ENCODE results near the gene CACUL1. TPM values are rescaled to one million over a fixed set of nuclear protein-coding genes. Genes with fewer than 3 reads are reported as not detected.

The CACUL1 gene
- total and polyA plus RNA-seq, 7 donors, result 4.2 to 51.7 (median 41.0) TPM

DNA sequence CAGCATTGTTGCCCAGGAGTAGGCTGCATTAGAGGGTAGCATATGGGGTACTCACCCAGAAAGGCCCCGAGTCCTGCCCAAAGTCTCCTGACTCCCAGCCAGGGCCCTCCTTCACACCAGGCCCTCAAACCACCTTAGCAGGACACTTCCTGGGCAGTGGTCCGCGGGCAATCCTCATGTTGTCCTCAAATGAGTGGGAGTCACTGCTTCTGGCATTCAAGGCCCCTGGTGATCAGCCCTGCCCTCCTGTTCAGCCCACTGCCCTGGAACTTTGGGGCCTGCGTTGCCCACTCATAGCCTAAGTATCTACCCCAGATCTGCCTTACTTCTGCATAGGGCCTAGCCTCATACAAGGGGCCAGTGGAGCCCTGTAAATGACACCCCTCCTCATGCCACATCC lies 88.4 kb downstream of the CACUL1 start:
- H3K36me3 ChIP-seq, result no peaks in the 10 kb centered on the region
- WGBS, 2 donors, result 82 to 87% methylated on average over 4 of the region's 4 CpGs
- no peak overlapping the region for H3K27ac ChIP-seq
- no peaks in the 10 kb centered on the region for H3K9me3 ChIP-seq
- TF ChIP-seq POLR2AphosphoS5 (IDR thresholded peaks at IDR 0.05) (no peak), EP300 (IDR thresholded peaks at IDR 0.05) (no peak), POLR2A (IDR thresholded peaks at IDR 0.05) (no peak)
- TF ChIP-seq, protein P1, sequence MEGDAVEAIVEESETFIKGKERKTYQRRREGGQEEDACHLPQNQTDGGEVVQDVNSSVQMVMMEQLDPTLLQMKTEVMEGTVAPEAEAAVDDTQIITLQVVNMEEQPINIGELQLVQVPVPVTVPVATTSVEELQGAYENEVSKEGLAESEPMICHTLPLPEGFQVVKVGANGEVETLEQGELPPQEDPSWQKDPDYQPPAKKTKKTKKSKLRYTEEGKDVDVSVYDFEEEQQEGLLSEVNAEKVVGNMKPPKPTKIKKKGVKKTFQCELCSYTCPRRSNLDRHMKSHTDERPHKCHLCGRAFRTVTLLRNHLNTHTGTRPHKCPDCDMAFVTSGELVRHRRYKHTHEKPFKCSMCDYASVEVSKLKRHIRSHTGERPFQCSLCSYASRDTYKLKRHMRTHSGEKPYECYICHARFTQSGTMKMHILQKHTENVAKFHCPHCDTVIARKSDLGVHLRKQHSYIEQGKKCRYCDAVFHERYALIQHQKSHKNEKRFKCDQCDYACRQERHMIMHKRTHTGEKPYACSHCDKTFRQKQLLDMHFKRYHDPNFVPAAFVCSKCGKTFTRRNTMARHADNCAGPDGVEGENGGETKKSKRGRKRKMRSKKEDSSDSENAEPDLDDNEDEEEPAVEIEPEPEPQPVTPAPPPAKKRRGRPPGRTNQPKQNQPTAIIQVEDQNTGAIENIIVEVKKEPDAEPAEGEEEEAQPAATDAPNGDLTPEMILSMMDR (IDR thresholded peaks at IDR 0.05), result no peak
- no peak for DNase-seq
- H3K4me3 ChIP-seq, result no peak overlapping the region
- peaks cover 0 to 28% (median 21%) of the 10 kb centered on the region in 4 donors for H3K4me1 ChIP-seq
- intact Hi-C loops (cut with DNase I), result no loop called here
- peaks cover 0 to 3% (median 0%) of the 10 kb centered on the region in 3 donors for H3K27me3 ChIP-seq

DNA sequence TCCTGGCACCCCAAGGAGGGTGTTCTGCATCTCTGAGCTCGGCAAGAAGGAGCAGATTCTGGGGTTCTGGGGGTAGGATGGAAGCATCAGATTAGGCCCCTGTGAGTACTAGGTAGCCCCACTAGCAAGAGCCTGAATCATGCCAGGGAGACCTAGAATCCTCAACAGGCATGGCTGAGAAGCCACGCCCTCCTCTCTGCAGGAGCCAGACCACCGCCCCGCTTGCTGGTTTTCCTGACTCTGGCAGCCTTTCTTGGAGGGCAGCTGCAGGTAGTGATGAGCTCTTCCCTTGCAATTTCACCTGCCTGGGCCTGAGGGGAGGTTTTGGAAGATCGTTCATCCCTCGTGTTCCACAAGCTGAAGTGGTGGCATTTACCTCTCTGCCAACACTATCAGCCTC lies 90.4 kb downstream of the CACUL1 start:
- Histone ChIP-seq H3K36me3 (no peaks in the 10 kb centered on the region), H3K4me1 (peaks cover 0 to 16% (median 11%) of the 10 kb centered on the region in 4 donors), H3K4me3 (no peak overlapping the region), H3K27me3 (peaks cover 0 to 3% (median 0%) of the 10 kb centered on the region in 3 donors), H3K9me3 (no peaks in the 10 kb centered on the region), H3K27ac (no peak overlapping the region)
- no peak for DNase-seq
- intact Hi-C loops (cut with DNase I), result no loop called here
- WGBS, 2 donors, result 49 to 55% methylated on average over 6 of the region's 6 CpGs
- TF ChIP-seq EP300 (IDR thresholded peaks at IDR 0.05) (no peak), POLR2AphosphoS5 (IDR thresholded peaks at IDR 0.05) (no peak), POLR2A (IDR thresholded peaks at IDR 0.05) (no peak)
- TF ChIP-seq, protein P1 (IDR thresholded peaks at IDR 0.05), result no peak

DNA sequence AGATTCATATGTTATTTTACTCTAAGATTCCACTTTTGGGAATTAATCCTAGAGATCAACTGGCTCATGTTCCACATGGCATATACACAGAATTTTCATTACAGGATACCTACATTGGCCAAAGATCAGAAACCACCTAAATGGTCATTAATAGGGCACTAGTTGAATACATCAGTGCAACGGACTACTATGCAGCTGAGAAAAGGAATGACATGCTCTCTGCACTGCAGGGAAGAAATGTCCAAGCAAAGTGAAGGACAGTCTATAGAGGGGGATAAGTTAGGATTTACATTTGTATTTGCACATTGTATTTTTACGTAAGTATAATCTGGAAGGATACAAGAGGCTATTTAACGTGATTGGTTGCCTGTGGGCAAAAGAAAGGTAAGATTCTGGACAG lies 91.6 kb downstream of the CACUL1 start:
- H3K9me3 ChIP-seq, result peaks cover 0 to 5% (median 0%) of the 10 kb centered on the region in 4 donors
- H3K27me3 ChIP-seq, result peaks cover 0 to 3% (median 0%) of the 10 kb centered on the region in 3 donors
- TF ChIP-seq, protein P1 (IDR thresholded peaks at IDR 0.05), result no peak
- no peak for TF ChIP-seq POLR2AphosphoS5 (IDR thresholded peaks at IDR 0.05)
- no peak for TF ChIP-seq EP300 (IDR thresholded peaks at IDR 0.05)
- no peak for TF ChIP-seq POLR2A (IDR thresholded peaks at IDR 0.05)
- no peak overlapping the region for H3K27ac ChIP-seq
- 89 to 95% methylated on average over 3 of the region's 3 CpGs for whole genome bisulfite sequencing, 2 donors
- H3K4me3 ChIP-seq, result no peak overlapping the region
- no peak for DNase-seq
- no peaks in the 10 kb centered on the region for H3K36me3 ChIP-seq
- H3K4me1 ChIP-seq, result peaks cover 0 to 4% (median 2%) of the 10 kb centered on the region in 4 donors
- intact Hi-C loops (cut with DNase I), result no loop called here

DNA sequence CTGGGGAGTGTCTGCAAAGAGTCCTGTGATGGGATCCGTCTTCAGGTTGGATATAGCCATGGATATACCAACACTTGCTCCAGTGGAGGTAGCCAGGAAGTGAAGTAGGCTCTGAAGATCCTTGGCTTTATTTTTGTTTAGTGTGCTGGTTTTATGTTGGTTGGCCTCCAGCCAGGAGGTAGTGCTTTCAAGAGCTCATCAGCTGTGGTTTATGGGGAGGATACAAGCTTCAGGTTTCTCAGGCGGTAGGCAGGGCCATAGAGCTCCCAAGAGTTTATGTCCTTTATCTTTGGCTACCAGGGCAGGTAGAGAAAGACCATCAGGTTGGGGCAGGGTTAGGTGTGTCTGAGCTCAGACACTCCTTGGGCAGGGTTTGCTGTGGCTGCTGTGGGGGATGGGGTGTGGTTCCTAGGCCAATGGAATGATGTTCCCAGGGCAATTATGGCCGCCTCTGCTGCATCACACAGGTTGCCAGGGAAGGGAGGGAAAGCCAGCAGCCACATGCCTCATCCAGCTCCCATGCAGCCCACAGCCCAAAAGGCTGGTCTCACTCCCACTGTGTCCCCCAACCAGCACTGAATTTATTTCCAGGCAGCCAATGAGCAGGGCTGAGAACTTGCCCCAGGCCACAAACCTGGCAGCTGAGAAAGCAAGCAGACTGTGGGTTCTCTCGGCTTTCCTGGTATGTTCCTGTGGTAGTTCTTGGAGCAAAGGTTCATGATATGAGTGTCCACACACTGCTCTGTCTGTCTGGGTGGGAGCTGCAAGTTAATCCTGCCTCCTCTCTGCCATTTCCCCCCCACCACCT lies 92.3 kb downstream of the CACUL1 start:
- 54 to 79% methylated on average over 4 of the region's 4 CpGs for WGBS, 2 donors
- no peaks in the 10 kb centered on the region for H3K36me3 ChIP-seq
- no peak overlapping the region for H3K4me3 ChIP-seq
- TF ChIP-seq, protein P1 (IDR thresholded peaks at IDR 0.05), result no peak
- TF ChIP-seq EP300 (IDR thresholded peaks at IDR 0.05), result no peak
- TF ChIP-seq POLR2A (IDR thresholded peaks at IDR 0.05), result no peak
- TF ChIP-seq POLR2AphosphoS5 (IDR thresholded peaks at IDR 0.05), result no peak
- no peaks in the 10 kb centered on the region for H3K4me1 ChIP-seq
- DNase-seq, result peak; percentile 55
- peaks cover 0 to 5% (median 0%) of the 10 kb centered on the region in 4 donors for H3K9me3 ChIP-seq
- H3K27ac ChIP-seq, result no peak overlapping the region
- intact Hi-C loops (cut with DNase I), result no loop called here
- H3K27me3 ChIP-seq, result peaks cover 0 to 3% (median 0%) of the 10 kb centered on the region in 3 donors

All from sigmoid colon (tissue), 7 donors.